NCI-H1092 treated with DMSO at 0.1 percent for 48 hours (cell line): Measurements from ENCODE around the gene EXOC3L1.

Experiments used
- DNase-seq: peaks from one replicate; lab custom pipeline; 2025; lab: John Stamatoyannopoulos, UW

The EXOC3L1 gene

GRCh38 chr16:67215706-67216105, 25.8 kb upstream of the EXOC3L1 start:
- no peak for DNase-seq

- no peak for DNase-seq
Measured at GRCh38 chr16:67213197-67214019, 23.5 kb upstream of the EXOC3L1 start.

GRCh38 chr16:67212766-67213165, 22.8 kb upstream of the EXOC3L1 start:
- DNase-seq = no peak

GRCh38 chr16:67211674-67212073, 21.7 kb upstream of the EXOC3L1 start:
- no peak for DNase-seq

GRCh38 chr16:67210069-67210937, 20.4 kb upstream of the EXOC3L1 start:
- DNase-seq = peak; percentile 11

- no peak for DNase-seq
Measured at GRCh38 chr16:67209565-67209964, 19.6 kb upstream of the EXOC3L1 start.

GRCh38 chr16:67208154-67208896, 18.4 kb upstream of the EXOC3L1 start:
- DNase-seq = no peak

GRCh38 chr16:67207249-67208091, 17.5 kb upstream of the EXOC3L1 start:
- no peak for DNase-seq

- no peak for DNase-seq
Measured at GRCh38 chr16:67206838-67207248, 16.9 kb upstream of the EXOC3L1 start.

- DNase-seq = no peak
Measured at GRCh38 chr16:67206129-67206837, 16.3 kb upstream of the EXOC3L1 start.

- DNase-seq = no peak
Measured at GRCh38 chr16:67204076-67204475, 14.1 kb upstream of the EXOC3L1 start.

- no peak for DNase-seq
Measured at GRCh38 chr16:67202956-67203493, 13.1 kb upstream of the EXOC3L1 start.

GRCh38 chr16:67202426-67202825, 12.5 kb upstream of the EXOC3L1 start:
- no peak for DNase-seq

GRCh38 chr16:67201411-67202345, 11.7 kb upstream of the EXOC3L1 start:
- no peak for DNase-seq

GRCh38 chr16:67200491-67200890, 10.6 kb upstream of the EXOC3L1 start:
- DNase-seq = no peak

GRCh38 chr16:67199808-67200198, 9.9 kb upstream of the EXOC3L1 start:
- no peak for DNase-seq

- no peak for DNase-seq
Measured at GRCh38 chr16:67199011-67199807, 9.3 kb upstream of the EXOC3L1 start, which contains the start of gene ELMO3. Gene ELMO3 (plus strand): TSS chr16:67199131. CDS start chr16:67199327, 196 bp downstream.

- DNase-seq = no peak
Measured at GRCh38 chr16:67198238-67198734, 8.3 kb upstream of the EXOC3L1 start.
